Stomach (tissue), 9 donors: Measurements from ENCODE around the gene PPP3CA. TPM values are rescaled to one million over a fixed set of nuclear protein-coding genes. Genes with fewer than 3 reads are reported as not detected.

Experiments used
- DNase-seq, 2 donors: peaks; one replicate each; pipeline versions ENCODE4 v3.0.0 to v3.0.0-alpha.2; 2013 to 2019
- H3K27ac ChIP-seq, 5 donors: fragments of 200-600 bp in 4 of 5; sonication (generic) in 4 of 5; one replicate each; pipeline ENCODE4 v1.5.1; 2013 to 2019; ENCODE audit warnings: mild to moderate bottlenecking in 1 of 5, moderate library complexity in 1 of 5
- H3K27me3 ChIP-seq, 3 donors: fragments of 200-600 bp; sonication (generic); one replicate each; pipeline ENCODE4 v1.5.1; 2017 to 2019; ENCODE audit warnings: mixed run types in 1 of 3
- H3K36me3 ChIP-seq, 4 donors: fragments of 200-600 bp; sonication (generic); 1 replicate in 3 of 4; 2 replicates in 1 of 4; pipeline ENCODE4 v1.5.1; 2016 to 2019
- H3K4me1 ChIP-seq, 4 donors: fragments of 200-600 bp; sonication (generic); one replicate each; pipeline ENCODE4 v1.5.1; 2016 to 2019
- H3K4me3 ChIP-seq, 4 donors: fragments of 200-600 bp; sonication (generic) in 3 of 4; one replicate each; pipeline ENCODE4 v1.5.1; 2016 to 2019; ENCODE audit warnings: mild to moderate bottlenecking in 1 of 4
- H3K9me3 ChIP-seq, 4 donors: fragments of 200-600 bp; sonication (generic); one replicate each; pipeline ENCODE4 v1.5.1; 2016 to 2019
- CTCF ChIP-seq, 7 experiments: fragments of 450-650 bp in 4 of 7; fragments of 200-600 bp in 3 of 7; sonication (generic) in 3 of 7; IDR thresholded peaks; one replicate each; pipeline ENCODE4 v1.5.1; 2016 to 2019; ENCODE audit warnings: antibody characterized with exemption in 7 of 7, control low read depth in 2 of 7, mild to moderate bottlenecking in 1 of 7
- EP300 ChIP-seq: sonication (generic); formaldehyde crosslinking; IDR thresholded peaks from one replicate; pipeline ENCODE4 v1.6.1; 2017; ENCODE audit warnings: antibody characterized with exemption
- POLR2A ChIP-seq, 4 donors: fragments of 450-650 bp; IDR thresholded peaks; one replicate each; pipeline ENCODE4 v1.6.1; 2016; ENCODE audit warnings: antibody characterized with exemption in 4 of 4, control low read depth in 2 of 4, mild to moderate bottlenecking in 1 of 4, moderate library complexity in 1 of 4
- POLR2AphosphoS5 ChIP-seq, 3 donors: sonication (generic); formaldehyde crosslinking; IDR thresholded peaks; one replicate each; pipeline ENCODE4 v1.6.1; 2016; ENCODE audit warnings: antibody characterized with exemption in 3 of 3
- WGBS, 5 donors: extraction: QIAGEN DNeasy Blood & Tissue Kit in 3 of 5; methylation state at CpG; one replicate each; pipeline versions ENCODE4 v1.1.5 to v1.1.7; 2013 to 2018; 5-methylcytosine and 5-hydroxymethylcytosine counted together
- intact Hi-C: fragments of 100-400 bp; cut with DNase I; formaldehyde crosslinking; loops from one replicate; pipeline ENCODE4 v1.15.1; 2023; ENCODE audit warnings: low total_unique reads
- polyA plus RNA-seq, 3 donors: library from polyadenylated mRNA; stranded (reverse); fragments of 200-250 nt; gene quantifications; one replicate each; pipeline ENCODE4 v1.2.3, GENCODE V29; 2013
- total RNA-seq, 5 donors: library from RNA; depleted of rRNA; stranded (reverse); fragments of >200 nt; gene quantifications; one replicate each; pipeline versions ENCODE4 v1.1.0 to v1.2.3, GENCODE V29; 2014 to 2016
- donor health status: healthy with polysubstance abuse.
- donor health status: Bipolar disorder and iron deficiency.
- donor health status: healthy.

PPP3CA gene
- total and polyA plus RNA-seq, 8 donors: 8.9 to 62.4 (median 20.6) TPM

- peaks cover 7 to 47% (median 30%) of the 10 kb centered on the region in 4 donors for H3K4me1 ChIP-seq
- 31 to 46% (median 37%) methylated on average over 6 of the region's 6 CpGs for WGBS, 5 donors
- TF ChIP-seq EP300: no peak
- no peak for TF ChIP-seq POLR2A (IDR thresholded peaks at IDR 0.05)
- peak in 4 of 7 experiments; percentile 54 to 72 (median 72) for TF ChIP-seq CTCF (IDR thresholded peaks at IDR 0.05)
- TF ChIP-seq POLR2AphosphoS5 (IDR thresholded peaks at IDR 0.05): peak in 2 of 3 donors; percentile 5 to 16
- H3K27me3 ChIP-seq: no peaks in the 10 kb centered on the region
- H3K36me3 ChIP-seq: no peaks in the 10 kb centered on the region
- H3K4me3 ChIP-seq: no peak overlapping the region
- H3K27ac ChIP-seq: no peak overlapping the region
- intact Hi-C loops: loop anchor here (10.0 kb wide), 1 partner anchor 555 kb away; no protein-coding TSS in a partner anchor
- no peaks in the 10 kb centered on the region for H3K9me3 ChIP-seq
- peak; percentile 53 to 84 for DNase-seq
Observed at GRCh38 chr4:101169044-101170014, 178.0 kb downstream of the PPP3CA start.

- Histone ChIP-seq H3K9me3 (no peaks in the 10 kb centered on the region), H3K4me3 (no peak overlapping the region), H3K36me3 (no peaks in the 10 kb centered on the region), H3K27me3 (no peaks in the 10 kb centered on the region), H3K27ac (no peak overlapping the region), H3K4me1 (peaks cover under 1 to 21% (median 11%) of the 10 kb centered on the region in 4 donors)
- 76 to 100% (median 83%) methylated on average over 1 of the region's 1 CpG for WGBS, 5 donors
- no peak for DNase-seq
- TF ChIP-seq POLR2AphosphoS5 (IDR thresholded peaks at IDR 0.05) (no peak), POLR2A (IDR thresholded peaks at IDR 0.05) (no peak), EP300 (no peak), CTCF (IDR thresholded peaks at IDR 0.05) (no peak)
- intact Hi-C loops: loop anchor here (10.0 kb wide), 1 partner anchor 561 kb away; no protein-coding TSS in a partner anchor
Observed at GRCh38 chr4:101163936-101164335, 183.4 kb downstream of the PPP3CA start.

- no peak for TF ChIP-seq POLR2A (IDR thresholded peaks at IDR 0.05)
- no peak for TF ChIP-seq EP300
- TF ChIP-seq CTCF (IDR thresholded peaks at IDR 0.05): no peak
- TF ChIP-seq POLR2AphosphoS5 (IDR thresholded peaks at IDR 0.05): no peak
- intact Hi-C loops: loop anchor here (10.0 kb wide), 1 partner anchor 562 kb away; no protein-coding TSS in a partner anchor
- H3K4me1 ChIP-seq: peaks cover 0 to 13% (median 4%) of the 10 kb centered on the region in 4 donors
- H3K9me3 ChIP-seq: no peaks in the 10 kb centered on the region
- H3K36me3 ChIP-seq: no peaks in the 10 kb centered on the region
- WGBS, 5 donors: 89 to 100% (median 97%) methylated on average over 1 of the region's 1 CpG
- H3K27ac ChIP-seq: no peak overlapping the region
- no peak for DNase-seq
- H3K4me3 ChIP-seq: no peak overlapping the region
- H3K27me3 ChIP-seq: no peaks in the 10 kb centered on the region
Observed at GRCh38 chr4:101162990-101163380, 184.3 kb downstream of the PPP3CA start.

- intact Hi-C loops: loop anchor here (10.0 kb wide), 1 partner anchor 564 kb away; no protein-coding TSS in a partner anchor
- DNase-seq: no peak
Observed at GRCh38 chr4:101160792-101161592, 186.3 kb downstream of the PPP3CA start.

More at GRCh38 chr4:101160792-101161592, 186.3 kb downstream of the PPP3CA start:
- no peaks in the 10 kb centered on the region for H3K27me3 ChIP-seq
- WGBS, 5 donors: 87 to 94% (median 91%) methylated on average over 5 of the region's 5 CpGs
- H3K27ac ChIP-seq: no peak overlapping the region
- no peaks in the 10 kb centered on the region for H3K9me3 ChIP-seq
- no peak for TF ChIP-seq CTCF (IDR thresholded peaks at IDR 0.05)
- no peak for TF ChIP-seq POLR2AphosphoS5 (IDR thresholded peaks at IDR 0.05)
- no peak for TF ChIP-seq POLR2A (IDR thresholded peaks at IDR 0.05)
- TF ChIP-seq EP300: no peak
- H3K4me1 ChIP-seq: peaks cover 0 to 20% (median 2%) of the 10 kb centered on the region in 4 donors
- no peak overlapping the region for H3K4me3 ChIP-seq
- no peaks in the 10 kb centered on the region for H3K36me3 ChIP-seq
